HL-60 (cell line): Measurements from ENCODE around the gene INO80.

Experiments used
- DNase-seq, 2 experiments: peaks; one replicate each; pipeline ENCODE4 v3.0.0-alpha.2; 2010 to 2020; ENCODE audit warnings: low read depth in 1 of 2, low spot score in 1 of 2
- H3K27ac ChIP-seq: fragments of 250-450 bp; sonication (Bioruptor Pico); replicated peaks from 2 replicates; pipeline ENCODE4 v1.5.1; 2020; ENCODE audit warnings: mild to moderate bottlenecking, moderate library complexity
- H3K27me3 ChIP-seq: fragments of 250-450 bp; sonication (Bioruptor Pico); 2 replicates; pipeline ENCODE4 v1.5.1; 2021; ENCODE audit warnings: mild to moderate bottlenecking, moderate library complexity; ENCODE audit not compliant: insufficient read depth, poor library complexity, severe bottlenecking
- H3K4me3 ChIP-seq: replicated peaks from 2 replicates; pipeline ENCODE4 v1.5.1; 2011; ENCODE audit warnings: mild to moderate bottlenecking, control low read depth, low read length; ENCODE audit not compliant: insufficient read depth
- CTCF ChIP-seq: IDR thresholded peaks from one replicate; pipeline ENCODE4 v1.5.1; 2011; ENCODE audit warnings: low read length, control low read depth, inconsistent platforms; ENCODE audit not compliant: insufficient read depth
- GABPA ChIP-seq: IDR thresholded peaks from 2 replicates; pipeline ENCODE4 v1.6.1; 2012; ENCODE audit warnings: low read depth
- POLR2AphosphoS5 ChIP-seq: IDR thresholded peaks from 2 replicates; pipeline ENCODE4 v1.6.1; 2012; ENCODE audit warnings: low read depth
- REST ChIP-seq: IDR thresholded peaks from 2 replicates; pipeline ENCODE4 v1.6.1; 2012; ENCODE audit warnings: low read depth; ENCODE audit not compliant: insufficient replicate concordance
- SPI1 ChIP-seq: IDR thresholded peaks from 2 replicates; pipeline ENCODE4 v1.6.1; 2012; ENCODE audit warnings: low read depth, mild to moderate bottlenecking, borderline replicate concordance

Gene INO80

GRCh38 chr15:41011055-41011815, 104.8 kb downstream of the INO80 start:
- Histone ChIP-seq H3K27ac (no peak overlapping the region), H3K4me3 (no peak overlapping the region), H3K27me3 (no peaks in the 10 kb centered on the region)
- no peak for DNase-seq
- TF ChIP-seq SPI1: no peak
- TF ChIP-seq POLR2AphosphoS5: no peak
- TF ChIP-seq REST: no peak
- no peak for TF ChIP-seq GABPA
- no peak for TF ChIP-seq CTCF

GRCh38 chr15:41010345-41010744, 105.7 kb downstream of the INO80 start:
- Histone ChIP-seq H3K27ac (no peak overlapping the region), H3K4me3 (no peak overlapping the region), H3K27me3 (no peaks in the 10 kb centered on the region)
- no peak for DNase-seq
- TF ChIP-seq REST (no peak), CTCF (no peak), POLR2AphosphoS5 (no peak), SPI1 (no peak), GABPA (no peak)

- H3K27me3 ChIP-seq: no peaks in the 10 kb centered on the region
- TF ChIP-seq REST (no peak), GABPA (no peak), SPI1 (no peak), POLR2AphosphoS5 (no peak), CTCF (no peak)
- no peak overlapping the region for H3K27ac ChIP-seq
- no peak overlapping the region for H3K4me3 ChIP-seq
- no peak for DNase-seq
Measured at GRCh38 chr15:41006479-41006878, 109.6 kb downstream of the INO80 start.
